ENCODE data around the gene ELAPOR2. TPM values are rescaled to one million over a fixed set of nuclear protein-coding genes. Genes with fewer than 3 reads are reported as not detected.

Gene ELAPOR2
- total and polyA plus RNA-seq, 2 of the 4 experiments (the other 2 are of a cell fraction), result 0.62 to 1.3 TPM

DNA sequence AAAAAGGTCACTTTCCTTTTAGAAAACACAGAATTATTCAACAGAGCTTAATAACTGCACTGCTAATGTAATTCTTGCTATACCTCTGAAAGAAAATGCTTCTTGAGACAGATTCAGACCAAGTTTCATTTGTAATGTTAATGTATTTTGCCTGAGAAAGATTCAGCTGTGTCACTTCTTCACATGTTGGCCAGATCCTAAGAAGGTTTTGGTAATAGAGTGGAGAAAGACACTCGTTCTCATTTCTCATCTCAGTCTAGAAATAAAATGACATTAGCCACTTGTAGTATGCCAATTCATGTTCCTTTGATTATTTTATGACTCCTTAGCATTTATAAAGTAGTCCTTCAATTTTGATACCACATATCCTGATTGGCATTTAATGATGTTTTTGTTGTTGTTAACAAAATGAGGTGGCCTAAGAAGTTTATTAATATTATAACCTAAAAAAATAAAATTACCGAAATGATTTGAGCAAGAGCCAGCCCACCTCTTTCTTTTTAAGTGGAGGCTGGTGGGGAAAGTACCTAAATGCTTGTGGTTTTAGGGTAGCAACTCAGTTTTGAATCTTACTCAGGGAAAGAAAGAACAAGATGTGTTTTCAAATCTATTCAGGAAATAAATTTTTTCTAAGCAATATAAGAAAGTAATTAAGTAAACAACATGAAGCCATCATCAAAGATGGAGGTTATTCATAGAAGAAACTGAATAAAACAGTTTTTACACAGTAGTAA lies 16.4 kb upstream of the ELAPOR2 start:
- no peak for ATAC-seq (ENCODE audit: low read depth)
- H3K9ac ChIP-seq (ENCODE audit: low read depth, low read length), result no peak overlapping the region
- H3K9me3 ChIP-seq (ENCODE audit: control insufficient read depth, insufficient read depth, low read length), result no peaks in the 10 kb centered on the region
- CTCF ChIA-PET, result no interaction called here
- no peaks in the 10 kb centered on the region for H3K9me1 ChIP-seq (ENCODE audit: insufficient read depth, low read length)
- no peak for DNase-seq
- H3K56ac ChIP-seq (ENCODE audit: extremely low read depth, insufficient read depth, low read length), result no peak overlapping the region
- no peak overlapping the region for H2AK9ac ChIP-seq (replicated peaks; ENCODE audit: low read depth, low read length, poor library complexity)
- H3K18ac ChIP-seq (ENCODE audit: low read depth, low read length), result no peak overlapping the region
- H2BK15ac ChIP-seq (ENCODE audit: low read depth, low read length), result no peak overlapping the region
- H4K5ac ChIP-seq (ENCODE audit: low read depth, low read length), result no peak overlapping the region
- POLR2A ChIA-PET (ENCODE audit: unreplicated experiment), result no interaction called here
- H2BK120ac ChIP-seq (ENCODE audit: low read depth, low read length), result no peak overlapping the region
- no peak overlapping the region for H3K4me2 ChIP-seq (ENCODE audit: low read depth, low read length)
- no TSS peak for BruUV-seq (replicated peaks)
- H3K14ac ChIP-seq (replicated peaks; ENCODE audit: low read depth, low read length), result no peak overlapping the region
- no peak overlapping the region for H4K8ac ChIP-seq (ENCODE audit: low read depth in 2 of 2, low read length in 2 of 2)
- H2BK5ac ChIP-seq (ENCODE audit: low read depth, low read length, poor library complexity, severe bottlenecking), result no peak overlapping the region
- no peaks in the 10 kb centered on the region for H3K36me3 ChIP-seq (ENCODE audit: control insufficient read depth, insufficient read depth, low read length)
- WGBS, 2 experiments (ENCODE audit: extremely low coverage in 2 of 2, insufficient read length in 1 of 2), result no CpG with 5 or more reads among the region's 2 CpGs
- H4K20me1 ChIP-seq (ENCODE audit: insufficient read depth, low read length), result no peaks in the 10 kb centered on the region
- in situ Hi-C loops (cut with MboI; ENCODE audit: low sequenced_read_pairs), result no loop called here
- H3K79me1 ChIP-seq (ENCODE audit: low read depth in 1 of 2, low read length in 2 of 2), result no peaks in the 10 kb centered on the region
- no peak overlapping the region for H3K4me3 ChIP-seq (ENCODE audit: insufficient read depth, low read depth, low read length)
- dilution Hi-C loops (cut with HindIII; ENCODE audit: low sequenced_read_pairs, unreplicated experiment), result no loop called here
- no peak overlapping the region for H3K23ac ChIP-seq (ENCODE audit: low read depth, low read length)
- TF ChIP-seq MAFK (IDR thresholded peaks at IDR 0.05; ENCODE audit: low read depth, low read length), result no peak
- no peak for TF ChIP-seq CHD1 (IDR thresholded peaks at IDR 0.05; ENCODE audit: low read depth, low read length)
- TF ChIP-seq CEBPB (IDR thresholded peaks at IDR 0.05; ENCODE audit: low read depth, low read length), result no peak
- TF ChIP-seq, protein P1, sequence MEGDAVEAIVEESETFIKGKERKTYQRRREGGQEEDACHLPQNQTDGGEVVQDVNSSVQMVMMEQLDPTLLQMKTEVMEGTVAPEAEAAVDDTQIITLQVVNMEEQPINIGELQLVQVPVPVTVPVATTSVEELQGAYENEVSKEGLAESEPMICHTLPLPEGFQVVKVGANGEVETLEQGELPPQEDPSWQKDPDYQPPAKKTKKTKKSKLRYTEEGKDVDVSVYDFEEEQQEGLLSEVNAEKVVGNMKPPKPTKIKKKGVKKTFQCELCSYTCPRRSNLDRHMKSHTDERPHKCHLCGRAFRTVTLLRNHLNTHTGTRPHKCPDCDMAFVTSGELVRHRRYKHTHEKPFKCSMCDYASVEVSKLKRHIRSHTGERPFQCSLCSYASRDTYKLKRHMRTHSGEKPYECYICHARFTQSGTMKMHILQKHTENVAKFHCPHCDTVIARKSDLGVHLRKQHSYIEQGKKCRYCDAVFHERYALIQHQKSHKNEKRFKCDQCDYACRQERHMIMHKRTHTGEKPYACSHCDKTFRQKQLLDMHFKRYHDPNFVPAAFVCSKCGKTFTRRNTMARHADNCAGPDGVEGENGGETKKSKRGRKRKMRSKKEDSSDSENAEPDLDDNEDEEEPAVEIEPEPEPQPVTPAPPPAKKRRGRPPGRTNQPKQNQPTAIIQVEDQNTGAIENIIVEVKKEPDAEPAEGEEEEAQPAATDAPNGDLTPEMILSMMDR (conservative IDR thresholded peaks at IDR 0.05; ENCODE audit: low read depth, low read length), result no peak
- TF ChIP-seq MAZ (IDR thresholded peaks at IDR 0.05; ENCODE audit: borderline replicate concordance, low read depth, low read length), result no peak
- TF ChIP-seq, protein P2, sequence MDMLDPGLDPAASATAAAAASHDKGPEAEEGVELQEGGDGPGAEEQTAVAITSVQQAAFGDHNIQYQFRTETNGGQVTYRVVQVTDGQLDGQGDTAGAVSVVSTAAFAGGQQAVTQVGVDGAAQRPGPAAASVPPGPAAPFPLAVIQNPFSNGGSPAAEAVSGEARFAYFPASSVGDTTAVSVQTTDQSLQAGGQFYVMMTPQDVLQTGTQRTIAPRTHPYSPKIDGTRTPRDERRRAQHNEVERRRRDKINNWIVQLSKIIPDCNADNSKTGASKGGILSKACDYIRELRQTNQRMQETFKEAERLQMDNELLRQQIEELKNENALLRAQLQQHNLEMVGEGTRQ (IDR thresholded peaks at IDR 0.05; ENCODE audit: low read depth, low read length), result no peak
- no peak for TF ChIP-seq NFE2L2 (IDR thresholded peaks at IDR 0.05; ENCODE audit: low read depth, low read length)
- no peak for TF ChIP-seq FOS (IDR thresholded peaks at IDR 0.05; ENCODE audit: low read depth, low read length)
- TF ChIP-seq RAD21 (IDR thresholded peaks at IDR 0.05; ENCODE audit: low read length), result no peak
- no peak for TF ChIP-seq MXI1 (IDR thresholded peaks at IDR 0.05; ENCODE audit: borderline replicate concordance, low read depth, low read length)
- no peak for TF ChIP-seq RFX5 (IDR thresholded peaks at IDR 0.05; ENCODE audit: low read depth, low read length)
- TF ChIP-seq, protein P3, sequence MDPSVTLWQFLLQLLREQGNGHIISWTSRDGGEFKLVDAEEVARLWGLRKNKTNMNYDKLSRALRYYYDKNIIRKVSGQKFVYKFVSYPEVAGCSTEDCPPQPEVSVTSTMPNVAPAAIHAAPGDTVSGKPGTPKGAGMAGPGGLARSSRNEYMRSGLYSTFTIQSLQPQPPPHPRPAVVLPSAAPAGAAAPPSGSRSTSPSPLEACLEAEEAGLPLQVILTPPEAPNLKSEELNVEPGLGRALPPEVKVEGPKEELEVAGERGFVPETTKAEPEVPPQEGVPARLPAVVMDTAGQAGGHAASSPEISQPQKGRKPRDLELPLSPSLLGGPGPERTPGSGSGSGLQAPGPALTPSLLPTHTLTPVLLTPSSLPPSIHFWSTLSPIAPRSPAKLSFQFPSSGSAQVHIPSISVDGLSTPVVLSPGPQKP (IDR thresholded peaks at IDR 0.05; ENCODE audit: borderline replicate concordance, low read depth, low read length), result no peak
- no peak for TF ChIP-seq BHLHE40 (IDR thresholded peaks at IDR 0.05; ENCODE audit: low read depth, low read length)
- TF ChIP-seq SMC3 (IDR thresholded peaks at IDR 0.05; ENCODE audit: low read depth, low read length), result no peak
- TF ChIP-seq POLR2A (IDR thresholded peaks at IDR 0.05; ENCODE audit: low read depth, low read length), result no peak
- intact Hi-C loops (cut with micrococcal nuclease), result no loop called here
- no peak overlapping the region for H3K4ac ChIP-seq (ENCODE audit: low read depth, low read length)
- no peak overlapping the region for H4K91ac ChIP-seq (ENCODE audit: insufficient read depth, low read depth, low read length)
- no peak overlapping the region for H2AK5ac ChIP-seq (ENCODE audit: low read depth, low read length)
- no peak overlapping the region for H2AFZ ChIP-seq (replicated peaks; ENCODE audit: low read length, poor library complexity)
- no peaks in the 10 kb centered on the region for H3K4me1 ChIP-seq (ENCODE audit: control insufficient read depth, insufficient read depth, low read length)
- no peak overlapping the region for H3K27ac ChIP-seq (ENCODE audit: insufficient read depth, low read length)
- no peaks in the 10 kb centered on the region for H3K27me3 ChIP-seq (ENCODE audit: control insufficient read depth, insufficient read depth, low read length)
- no peak overlapping the region for H2BK20ac ChIP-seq (ENCODE audit: low read depth, low read length)
